ENCODE data around the gene CZIB.

DNA sequence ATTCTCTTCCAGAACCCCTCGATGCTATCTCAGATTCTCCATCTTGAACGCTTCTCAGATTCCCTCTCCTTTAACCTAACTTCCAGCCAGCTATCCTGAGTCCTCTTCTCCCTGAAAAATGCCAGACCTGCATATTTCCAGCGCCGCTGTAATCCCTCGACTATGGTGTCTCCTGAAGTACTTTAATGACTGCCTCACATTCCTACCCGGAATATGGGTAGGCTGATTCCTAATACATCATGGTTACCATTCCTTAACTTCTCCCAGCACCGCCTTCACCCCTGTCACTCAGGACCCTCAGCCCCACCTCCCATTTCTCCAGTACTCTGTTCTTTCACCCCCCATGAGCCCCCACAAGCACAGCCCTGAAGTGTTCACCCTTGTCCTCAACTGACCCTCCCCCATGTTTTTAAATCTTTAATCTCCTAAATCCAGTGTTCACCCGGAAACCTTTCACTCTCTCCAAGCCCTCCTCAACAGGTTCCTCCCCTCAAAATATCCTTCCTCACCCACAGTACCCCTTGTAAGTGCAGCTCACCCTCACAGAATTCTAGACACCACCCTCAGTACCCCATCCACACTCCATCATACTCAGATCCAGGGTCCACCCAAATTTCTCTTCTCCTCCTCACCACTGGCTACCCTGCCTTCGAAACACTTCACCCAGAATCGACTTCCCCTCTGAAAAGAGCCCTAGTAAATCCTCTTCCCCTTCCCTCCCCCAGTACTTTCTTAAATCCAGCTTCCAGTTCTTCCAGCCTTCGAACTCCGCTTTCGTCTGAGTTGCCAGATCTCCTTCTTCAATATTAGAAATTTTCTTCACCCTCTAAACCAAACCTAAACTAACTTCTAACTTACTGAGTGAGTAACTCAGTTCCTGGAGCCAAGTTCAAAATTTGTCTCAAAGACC lies 22.9 kb downstream of the CZIB start:
- TF ChIP-seq KDM1A (IDR thresholded peaks at IDR 0.05; ENCODE audit: low read depth): no peak
- TF ChIP-seq, protein P1, sequence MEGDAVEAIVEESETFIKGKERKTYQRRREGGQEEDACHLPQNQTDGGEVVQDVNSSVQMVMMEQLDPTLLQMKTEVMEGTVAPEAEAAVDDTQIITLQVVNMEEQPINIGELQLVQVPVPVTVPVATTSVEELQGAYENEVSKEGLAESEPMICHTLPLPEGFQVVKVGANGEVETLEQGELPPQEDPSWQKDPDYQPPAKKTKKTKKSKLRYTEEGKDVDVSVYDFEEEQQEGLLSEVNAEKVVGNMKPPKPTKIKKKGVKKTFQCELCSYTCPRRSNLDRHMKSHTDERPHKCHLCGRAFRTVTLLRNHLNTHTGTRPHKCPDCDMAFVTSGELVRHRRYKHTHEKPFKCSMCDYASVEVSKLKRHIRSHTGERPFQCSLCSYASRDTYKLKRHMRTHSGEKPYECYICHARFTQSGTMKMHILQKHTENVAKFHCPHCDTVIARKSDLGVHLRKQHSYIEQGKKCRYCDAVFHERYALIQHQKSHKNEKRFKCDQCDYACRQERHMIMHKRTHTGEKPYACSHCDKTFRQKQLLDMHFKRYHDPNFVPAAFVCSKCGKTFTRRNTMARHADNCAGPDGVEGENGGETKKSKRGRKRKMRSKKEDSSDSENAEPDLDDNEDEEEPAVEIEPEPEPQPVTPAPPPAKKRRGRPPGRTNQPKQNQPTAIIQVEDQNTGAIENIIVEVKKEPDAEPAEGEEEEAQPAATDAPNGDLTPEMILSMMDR (IDR thresholded peaks at IDR 0.05): no peak
- no peak for TF ChIP-seq POLR2A (IDR thresholded peaks at IDR 0.05; ENCODE audit: low read length)
- TF ChIP-seq, protein P2, sequence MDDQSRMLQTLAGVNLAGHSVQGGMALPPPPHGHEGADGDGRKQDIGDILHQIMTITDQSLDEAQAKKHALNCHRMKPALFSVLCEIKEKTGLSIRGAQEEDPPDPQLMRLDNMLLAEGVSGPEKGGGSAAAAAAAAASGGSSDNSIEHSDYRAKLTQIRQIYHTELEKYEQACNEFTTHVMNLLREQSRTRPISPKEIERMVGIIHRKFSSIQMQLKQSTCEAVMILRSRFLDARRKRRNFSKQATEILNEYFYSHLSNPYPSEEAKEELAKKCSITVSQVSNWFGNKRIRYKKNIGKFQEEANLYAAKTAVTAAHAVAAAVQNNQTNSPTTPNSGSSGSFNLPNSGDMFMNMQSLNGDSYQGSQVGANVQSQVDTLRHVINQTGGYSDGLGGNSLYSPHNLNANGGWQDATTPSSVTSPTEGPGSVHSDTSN (IDR thresholded peaks at IDR 0.05): no peak

Measured in A549 (cell line).